Esophagus squamous epithelium (tissue), 4 donors: ENCODE measurements around the gene CEP57L1.

Source experiments
- CTCF ChIP-seq, 6 experiments: fragments of 450-650 bp in 4 of 6; fragments of 200-600 bp in 2 of 6; sonication (generic) in 2 of 6; IDR thresholded peaks; one replicate each; pipeline ENCODE4 v1.5.1; 2016 to 2019; ENCODE audit warnings: antibody characterized with exemption in 6 of 6, mild to moderate bottlenecking in 4 of 6, moderate library complexity in 4 of 6
- POLR2A ChIP-seq, 4 donors: fragments of 450-650 bp; IDR thresholded peaks; one replicate each; pipeline ENCODE4 v1.6.1; 2017; ENCODE audit warnings: antibody characterized with exemption in 4 of 4, mild to moderate bottlenecking in 4 of 4, moderate library complexity in 3 of 4

DNA sequence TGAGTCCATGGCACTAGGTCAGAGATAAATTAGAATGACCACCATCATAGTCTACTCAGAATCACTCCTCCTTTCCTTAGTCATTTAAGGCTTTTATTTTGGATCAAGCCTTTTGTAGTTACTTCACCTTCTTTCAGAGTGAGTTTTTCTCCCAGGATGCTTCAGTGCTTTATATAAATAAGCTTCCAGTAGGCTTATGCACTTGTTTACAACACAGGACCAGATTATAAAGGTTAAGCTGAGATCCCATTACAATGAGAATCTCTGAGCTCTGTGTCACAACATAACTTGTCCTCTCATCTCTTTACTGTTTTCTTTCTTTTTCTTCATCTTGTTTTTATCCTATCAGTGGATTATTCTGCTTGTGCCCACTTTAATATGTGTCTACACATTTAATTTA is 47.9 kb downstream of the CEP57L1 start:
- no peak for TF ChIP-seq POLR2A (IDR thresholded peaks at IDR 0.05)
- TF ChIP-seq CTCF (IDR thresholded peaks at IDR 0.05), result no peak
